NCI-H1092 (cell line): ENCODE data around the gene ILKAP.
A peak's percentile ranks its signal among the peaks of the same experiment; 100 is the strongest.

Experiments used
- DNase-seq: peaks from one replicate; lab custom pipeline; 2025; lab: John Stamatoyannopoulos, UW

Gene ILKAP, protein sequence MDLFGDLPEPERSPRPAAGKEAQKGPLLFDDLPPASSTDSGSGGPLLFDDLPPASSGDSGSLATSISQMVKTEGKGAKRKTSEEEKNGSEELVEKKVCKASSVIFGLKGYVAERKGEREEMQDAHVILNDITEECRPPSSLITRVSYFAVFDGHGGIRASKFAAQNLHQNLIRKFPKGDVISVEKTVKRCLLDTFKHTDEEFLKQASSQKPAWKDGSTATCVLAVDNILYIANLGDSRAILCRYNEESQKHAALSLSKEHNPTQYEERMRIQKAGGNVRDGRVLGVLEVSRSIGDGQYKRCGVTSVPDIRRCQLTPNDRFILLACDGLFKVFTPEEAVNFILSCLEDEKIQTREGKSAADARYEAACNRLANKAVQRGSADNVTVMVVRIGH

DNA sequence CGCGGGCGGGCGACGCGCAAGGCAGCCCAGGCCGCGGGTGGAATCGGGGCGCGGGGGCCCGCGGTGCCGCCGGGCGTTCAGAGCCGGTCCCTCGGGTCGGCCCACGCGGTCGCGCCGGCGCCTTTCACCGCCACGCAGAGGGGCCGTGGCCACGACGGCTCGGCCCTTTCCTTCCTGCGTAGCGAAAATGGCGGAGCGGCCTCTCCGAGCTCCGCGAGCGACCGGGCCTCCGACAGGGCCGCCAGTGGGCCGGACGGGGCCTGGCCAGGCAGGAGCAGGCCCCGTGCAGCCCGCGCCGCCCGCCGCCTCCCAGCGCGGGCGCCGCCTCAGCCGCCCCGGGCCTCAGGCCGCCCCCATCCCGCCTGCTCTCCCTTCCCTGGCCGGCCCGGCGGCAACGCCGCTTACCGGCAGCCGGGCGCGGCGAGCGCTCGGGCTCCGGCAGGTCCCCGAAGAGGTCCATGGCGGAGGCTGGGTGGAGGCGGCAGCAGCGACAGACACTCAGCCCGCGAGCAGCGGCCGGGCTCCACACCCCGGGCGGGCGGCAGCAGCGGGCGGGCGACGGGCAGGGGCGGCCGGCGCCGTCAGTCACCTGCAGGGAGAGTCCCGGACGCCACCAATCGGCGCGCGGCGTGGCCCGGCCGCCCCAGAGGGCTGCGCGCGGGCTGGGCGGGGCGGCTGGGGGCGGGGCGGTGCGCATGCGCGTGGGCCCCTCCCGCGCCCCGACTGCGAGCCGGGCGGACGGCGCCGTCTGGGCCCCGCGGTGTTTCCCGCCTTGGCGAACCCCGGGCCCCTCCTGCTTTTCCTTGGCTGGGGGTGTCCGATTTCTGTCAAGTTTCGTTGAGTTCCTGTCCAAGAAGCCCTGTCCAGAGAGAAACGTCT, at the start of gene ILKAP:
TSS of gene ILKAP (minus strand) at position 602 of the 879 bp plus-strand sequence. CDS start at position 460, 142 bp downstream.
- DNase-seq, result peak; percentile 72

DNA sequence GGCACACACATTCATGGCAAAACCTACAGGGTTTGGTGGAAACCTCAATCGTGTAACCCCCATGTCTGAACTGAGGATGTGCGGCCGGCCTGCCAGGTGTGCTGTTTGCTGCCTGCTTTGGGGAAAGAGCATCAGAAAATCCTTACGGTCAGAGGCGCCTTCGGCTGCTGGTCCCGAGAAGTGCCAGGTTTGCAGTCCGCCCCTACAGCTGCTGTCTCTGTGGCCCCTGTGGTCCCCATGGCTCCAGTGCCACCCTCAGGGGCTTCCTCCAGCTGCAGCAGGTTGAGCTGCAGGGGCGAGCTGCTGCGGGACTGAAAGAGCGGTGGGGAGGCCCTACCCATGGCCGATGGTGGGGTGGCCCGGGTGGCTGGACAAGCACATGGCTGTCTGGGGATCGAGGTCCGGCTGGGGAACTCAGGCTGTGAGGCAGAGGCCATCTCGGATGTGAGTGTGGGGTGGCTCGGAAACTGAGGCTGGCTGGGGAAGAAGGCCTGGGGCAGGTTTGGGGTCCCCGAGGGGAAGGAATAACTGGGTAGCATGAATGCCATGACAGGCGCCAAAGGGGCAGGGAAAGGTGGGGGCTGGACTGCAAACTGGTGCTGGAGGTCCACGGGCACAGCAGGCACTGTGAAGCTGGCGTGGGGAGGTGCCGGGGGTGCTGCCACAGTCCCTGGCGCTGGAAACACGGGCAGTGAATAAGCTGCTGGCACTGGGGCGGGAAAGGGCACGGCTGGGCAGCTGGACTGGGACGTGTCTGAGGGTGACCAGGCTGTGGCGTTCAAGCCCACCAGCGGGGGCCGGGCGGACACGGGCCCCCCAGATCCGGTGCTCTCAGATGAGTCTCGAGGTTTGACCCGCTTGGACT, 49.5 kb upstream of the ILKAP start:
- DNase-seq, result no peak

DNA sequence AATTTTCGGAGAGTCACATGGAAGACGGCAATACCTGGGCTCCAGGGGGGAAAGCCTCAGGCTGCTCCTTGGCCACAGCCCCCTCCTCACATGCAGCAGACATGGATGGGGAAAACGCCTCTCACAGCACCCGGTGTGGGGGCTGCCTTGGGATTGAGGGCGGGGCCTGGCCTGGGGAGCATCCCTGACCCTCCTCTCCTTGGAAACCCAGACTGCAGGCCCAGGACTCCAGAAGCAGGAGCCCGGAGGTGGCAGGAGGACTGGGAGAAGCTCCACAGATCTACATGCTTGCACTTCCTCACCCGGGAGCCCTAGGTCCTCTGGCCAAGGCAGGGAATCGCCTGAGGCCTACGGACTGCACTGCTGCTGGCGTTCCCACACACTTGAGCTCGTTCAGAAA, 48.5 kb upstream of the ILKAP start:
- DNase-seq, result no peak

DNA sequence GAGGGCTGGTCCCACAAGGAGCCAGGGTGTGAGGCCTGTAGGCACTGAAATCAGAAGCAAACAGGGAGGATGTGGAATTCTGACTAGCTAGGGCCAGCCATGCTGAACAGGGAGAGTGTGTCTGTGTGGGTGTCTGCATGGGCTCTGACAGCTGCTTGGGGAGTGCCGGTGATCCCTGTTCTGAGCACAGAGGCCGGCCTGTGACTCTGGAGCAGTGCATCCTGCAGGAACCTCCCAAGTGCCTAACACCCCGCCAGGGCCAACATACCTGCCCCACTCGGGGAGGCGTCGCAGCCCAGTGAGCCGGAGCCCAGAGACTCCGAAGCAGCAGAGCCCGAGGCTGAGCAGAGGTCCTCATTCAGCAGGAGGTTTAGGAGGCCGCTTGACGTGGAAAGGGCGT, 47.8 kb upstream of the ILKAP start:
- no peak for DNase-seq

DNA sequence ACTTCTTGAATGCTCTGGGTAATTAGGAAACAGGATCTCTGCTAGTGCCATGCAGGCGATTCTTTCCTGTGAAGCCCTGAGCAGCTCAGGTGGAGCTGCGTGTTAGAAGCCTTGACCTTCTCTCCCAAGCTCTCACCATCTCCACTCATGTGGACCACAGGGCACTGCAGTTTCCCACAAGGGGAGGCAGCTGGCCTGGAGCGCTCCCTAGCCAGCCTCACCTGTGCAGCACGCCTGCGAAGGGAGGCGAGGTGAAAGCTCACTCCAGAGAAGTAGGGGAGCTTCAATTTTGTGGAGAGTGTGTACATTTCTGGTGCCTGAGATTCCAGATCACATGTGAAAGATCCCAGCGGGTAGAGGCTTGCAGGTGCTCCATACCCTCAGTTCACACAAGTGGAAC, 47.4 kb upstream of the ILKAP start:
- no peak for DNase-seq

DNA sequence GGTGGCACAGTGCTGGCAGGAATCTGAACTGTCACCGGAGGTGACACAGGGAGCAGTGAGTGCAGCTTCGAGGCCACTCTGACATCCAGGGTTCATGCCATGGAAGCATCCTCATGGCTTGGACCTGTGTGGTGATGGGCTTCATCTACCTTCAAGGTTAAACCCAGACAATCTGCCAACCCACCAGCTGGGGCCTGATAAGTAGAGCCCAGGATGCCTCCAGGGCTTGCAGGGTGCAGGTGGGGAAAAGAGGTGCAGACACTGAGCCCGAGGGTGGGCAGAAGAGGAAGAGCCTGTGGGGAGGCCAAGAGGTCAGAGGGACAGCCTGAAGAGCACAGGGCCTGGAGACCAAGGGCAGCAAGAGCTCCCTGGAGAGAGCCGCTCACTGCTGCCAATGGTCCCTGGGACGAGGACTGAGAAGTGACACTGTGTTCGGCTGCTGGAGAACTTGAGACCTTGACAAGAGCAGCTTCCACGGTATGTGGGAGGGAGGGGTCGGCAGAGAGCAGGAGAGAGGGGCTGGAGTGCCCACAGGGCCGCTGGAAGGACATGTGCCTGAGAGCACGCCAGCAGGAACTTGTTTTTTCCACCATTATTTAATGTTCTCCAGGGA, 44.5 kb upstream of the ILKAP start:
- no peak for DNase-seq

DNA sequence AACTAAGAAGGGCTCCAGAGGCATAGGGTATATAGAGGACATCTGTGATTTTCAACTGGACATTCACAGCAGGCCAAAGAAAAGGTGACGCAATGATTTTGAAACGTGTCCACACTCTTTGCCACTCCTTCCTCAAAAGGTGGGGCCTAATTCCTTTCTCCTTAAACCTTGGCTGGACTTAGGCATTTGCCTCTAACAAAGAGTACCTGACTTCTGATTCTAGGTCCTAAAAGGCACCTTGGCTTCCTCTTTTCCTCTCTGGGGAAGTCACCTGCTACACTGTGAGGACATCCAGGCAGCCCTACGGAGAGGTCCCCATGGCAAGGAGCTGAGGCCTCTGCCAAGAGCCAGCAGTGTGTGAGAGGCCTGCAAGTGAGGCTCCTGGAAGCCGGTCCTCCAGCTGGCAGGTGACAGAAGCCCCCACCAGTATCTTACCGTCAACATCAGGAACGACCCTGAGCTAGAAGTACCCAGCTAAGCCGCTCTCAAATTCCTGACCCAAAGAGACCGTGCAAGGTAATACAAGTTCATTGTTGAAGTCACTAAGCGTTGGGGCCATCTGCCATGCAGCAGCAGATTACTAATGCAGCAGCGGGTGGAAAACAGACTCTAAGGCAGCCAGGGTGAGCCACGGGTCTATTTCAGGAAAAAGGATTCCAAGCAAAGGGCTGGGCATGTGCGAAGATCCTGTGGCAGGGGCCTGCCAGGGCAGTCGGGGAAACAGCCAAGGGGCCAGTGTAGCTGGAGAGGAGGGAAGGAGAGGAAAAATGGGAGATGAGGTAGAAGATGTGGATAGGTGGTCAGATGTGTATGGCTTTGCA, 43.7 kb upstream of the ILKAP start:
- DNase-seq, result no peak

DNA sequence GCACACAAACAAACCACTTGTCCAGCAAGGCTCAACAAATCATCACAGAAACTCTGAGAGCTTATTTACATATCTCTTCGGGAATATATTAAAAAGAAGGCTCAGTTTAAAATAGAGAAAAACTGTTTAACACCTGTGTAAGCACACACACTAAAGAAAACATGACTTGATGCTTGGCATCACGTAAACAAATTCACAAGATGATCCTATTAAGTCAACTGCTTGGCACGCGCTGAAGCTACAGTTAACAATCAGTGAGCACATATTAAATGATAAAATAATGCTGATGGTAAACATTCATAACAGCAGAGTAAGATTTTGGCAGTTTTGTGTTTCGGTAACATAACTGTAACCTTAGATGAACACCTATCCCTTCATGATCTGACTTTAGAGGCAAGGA, 40.7 kb upstream of the ILKAP start:
- no peak for DNase-seq

DNA sequence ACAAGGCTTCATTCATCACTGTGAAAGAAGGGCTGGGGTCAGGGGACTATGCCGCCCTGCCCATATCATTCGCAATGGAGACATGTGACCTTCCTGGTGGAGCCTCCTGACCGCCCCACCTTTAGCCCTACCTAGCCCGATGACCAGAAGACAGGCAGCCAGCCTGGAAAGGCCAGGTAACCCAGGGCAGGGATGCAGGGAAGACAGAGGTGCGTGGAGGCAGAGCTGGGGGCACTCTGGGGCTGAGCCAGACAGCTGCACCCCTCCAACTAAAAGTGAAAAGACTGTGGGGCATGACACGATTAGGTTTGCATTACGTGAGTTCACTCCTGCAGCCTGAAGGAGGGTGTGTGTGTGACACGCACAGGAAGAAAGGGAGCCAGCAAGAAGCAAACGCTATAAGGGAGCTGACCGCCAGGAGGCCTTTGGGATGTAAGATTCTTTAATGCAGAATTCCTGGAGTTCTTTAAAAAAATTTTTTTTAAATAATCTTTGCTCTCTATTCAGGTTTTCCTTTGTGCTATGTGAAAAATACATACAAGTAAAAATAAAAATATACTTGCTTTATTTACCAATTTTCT, 40.1 kb upstream of the ILKAP start:
- no peak for DNase-seq

DNA sequence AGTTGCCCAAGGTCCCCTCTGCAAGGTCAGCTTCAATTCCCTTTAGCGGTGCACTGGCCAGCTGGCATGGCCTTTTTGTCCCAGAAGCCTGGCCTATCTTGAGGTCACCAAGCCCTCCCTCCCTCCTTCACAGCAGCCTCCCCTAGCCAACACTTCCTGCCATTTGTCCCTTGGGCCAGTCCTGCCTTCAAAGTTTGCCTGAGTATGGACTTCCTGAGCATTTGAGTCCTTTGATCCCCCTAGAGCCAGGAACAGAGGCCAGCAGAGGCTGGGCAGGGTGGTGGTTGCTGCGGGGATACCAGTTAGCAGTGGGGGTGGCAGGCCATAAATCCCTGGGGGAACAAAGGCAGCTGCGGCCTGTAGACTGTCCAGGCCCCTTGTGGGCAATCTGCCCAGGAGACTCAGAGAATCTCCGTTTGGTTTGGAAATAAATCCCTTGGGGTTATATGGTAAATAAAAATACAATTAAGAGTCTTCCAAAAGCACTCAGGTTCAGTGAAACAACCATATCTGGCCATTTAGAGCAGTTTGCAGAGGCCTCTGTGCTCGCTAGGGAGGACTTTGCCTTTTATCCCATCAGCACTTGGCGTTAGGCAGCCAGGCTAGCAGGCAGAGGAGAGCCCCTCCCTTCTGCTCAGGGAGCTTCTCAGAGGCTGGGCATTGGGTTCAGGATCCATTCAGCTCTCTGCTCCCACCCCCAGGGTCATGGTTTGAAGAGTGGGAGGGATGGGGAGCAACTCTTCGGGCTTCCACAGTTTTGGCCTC, 39.4 kb upstream of the ILKAP start:
- DNase-seq, result peak; percentile 85

DNA sequence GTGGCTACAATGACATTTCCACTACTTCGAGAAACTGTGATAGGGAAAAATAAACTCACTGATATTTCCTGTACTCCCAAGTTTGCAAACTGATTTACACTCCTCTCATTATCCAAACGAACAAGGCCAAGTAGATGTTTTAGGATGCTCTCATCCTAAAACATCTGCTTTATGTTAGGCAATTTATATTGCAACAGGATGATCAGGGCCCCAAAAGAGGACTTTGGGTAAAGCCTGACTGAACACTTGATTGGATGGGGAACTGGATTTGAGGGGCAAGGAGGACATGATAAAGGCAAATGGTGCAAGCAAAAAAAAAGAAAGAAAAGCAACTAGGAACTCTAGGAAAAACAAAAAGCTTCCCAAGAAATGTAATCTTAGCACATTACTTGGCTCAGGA, 38.5 kb upstream of the ILKAP start:
- DNase-seq, result no peak

DNA sequence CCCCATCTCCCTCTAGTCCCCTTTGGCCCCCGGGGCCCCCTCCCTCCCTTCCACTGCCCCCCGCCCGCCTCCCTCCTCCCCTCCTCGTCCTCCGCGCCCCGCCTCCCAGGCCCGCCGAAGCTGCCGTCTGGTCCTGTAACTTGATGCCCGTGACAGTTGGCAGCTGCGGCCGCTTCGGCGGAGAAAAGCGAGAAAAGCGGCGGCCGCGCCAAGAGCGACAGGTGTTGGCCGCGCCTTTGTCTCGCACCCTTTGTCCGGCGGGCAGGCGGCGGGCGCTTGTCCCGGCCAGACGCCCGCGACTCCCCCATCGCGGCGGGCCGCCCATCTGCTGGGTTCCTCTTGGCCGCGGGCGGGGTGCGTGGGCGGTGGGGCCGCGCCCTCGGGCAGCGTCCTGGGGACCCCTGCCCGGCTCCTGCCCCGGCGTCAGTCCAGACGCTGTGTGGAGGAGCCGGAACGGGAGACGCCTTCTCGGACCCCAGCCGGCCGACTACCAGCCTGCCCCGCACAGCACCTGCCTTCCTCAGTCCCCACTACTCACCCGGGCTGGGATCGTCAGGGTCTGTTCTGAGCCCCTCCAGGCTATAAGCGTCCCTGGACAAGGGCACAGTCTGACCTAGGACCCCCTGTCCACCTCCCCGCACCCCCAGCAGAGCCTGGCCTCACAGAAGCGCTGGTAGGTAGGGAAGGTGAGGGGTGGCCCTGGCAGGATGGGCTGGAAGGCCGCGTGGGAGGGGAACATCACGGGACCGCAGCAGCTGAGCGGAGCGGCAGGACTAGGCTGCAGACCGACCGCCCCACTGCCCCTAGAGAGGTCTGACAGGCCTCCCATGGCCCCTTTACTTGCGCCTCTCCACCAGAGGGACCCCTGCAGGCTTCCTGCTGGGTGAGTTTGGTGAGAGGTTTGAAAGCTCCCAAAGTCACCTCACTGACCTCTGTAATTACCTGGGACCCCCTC, 37.5 kb upstream of the ILKAP start:
- peak; percentile 86 for DNase-seq

DNA sequence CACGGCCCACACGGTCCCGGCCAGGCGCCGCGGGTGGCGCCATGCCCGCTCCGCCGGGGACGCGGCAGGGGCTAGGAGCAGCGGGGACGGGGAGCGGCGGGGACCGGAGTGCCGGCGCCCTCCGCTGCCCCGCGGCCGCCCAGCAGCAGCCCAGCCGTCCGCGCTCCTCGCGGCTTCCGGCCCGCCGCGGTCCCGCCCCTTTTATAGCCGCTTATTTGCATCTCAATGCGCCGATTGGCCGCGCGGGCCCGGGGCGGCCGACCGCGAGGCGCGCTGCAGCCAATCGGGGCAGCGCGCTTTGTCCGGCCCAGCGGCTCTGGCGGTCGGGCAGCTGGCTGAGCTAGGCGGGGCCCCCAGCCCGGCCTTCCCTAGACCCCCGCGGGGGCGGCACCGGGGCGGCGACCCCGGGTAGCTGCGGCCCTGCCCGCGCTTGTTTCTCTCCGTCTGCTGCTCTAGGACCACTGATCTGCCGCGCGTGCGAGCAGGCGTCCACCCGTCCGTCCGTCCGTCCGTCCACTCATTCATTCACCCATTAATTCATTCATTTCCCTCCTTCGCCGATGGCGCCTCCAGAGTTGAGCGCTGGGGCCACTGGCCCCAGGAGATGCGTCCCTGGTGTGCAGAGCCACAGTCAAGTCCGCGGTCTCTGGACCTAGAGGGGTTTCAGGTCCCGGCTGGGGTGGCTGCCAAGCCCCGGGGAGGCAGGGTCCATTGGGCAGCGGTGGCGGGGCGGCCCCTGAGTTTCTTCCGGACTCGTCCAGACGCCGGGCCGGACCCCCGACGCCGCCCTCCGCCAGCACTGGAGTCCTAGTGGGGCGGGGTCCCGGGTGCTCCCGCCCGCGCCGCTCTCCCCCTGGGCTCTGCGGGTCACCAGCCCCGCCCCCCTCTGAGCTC, 36.6 kb upstream of the ILKAP start, which contains the start of gene HES6:
TSS of gene HES6 (minus strand) at position 176 of the 894 bp plus-strand sequence. CDS start at position 43, 133 bp downstream.
- peak; percentile 85 for DNase-seq

DNA sequence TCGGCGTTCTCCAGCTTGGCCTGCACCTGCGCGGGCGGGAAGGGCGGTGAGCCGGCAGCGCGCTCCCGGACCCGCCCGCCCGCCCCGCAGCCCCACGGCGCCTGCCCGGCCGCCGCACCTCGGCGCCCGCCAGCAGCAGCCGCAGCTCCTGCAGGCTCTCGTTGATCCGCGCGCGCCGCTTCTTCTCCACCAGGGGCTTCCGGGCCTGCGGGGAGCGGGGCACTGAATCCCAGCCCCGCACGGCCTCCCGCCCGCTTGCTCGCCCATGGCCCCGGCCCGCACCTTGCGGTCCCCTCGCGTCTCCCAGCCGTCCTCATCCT, 36.0 kb upstream of the ILKAP start:
- DNase-seq, result no peak

DNA sequence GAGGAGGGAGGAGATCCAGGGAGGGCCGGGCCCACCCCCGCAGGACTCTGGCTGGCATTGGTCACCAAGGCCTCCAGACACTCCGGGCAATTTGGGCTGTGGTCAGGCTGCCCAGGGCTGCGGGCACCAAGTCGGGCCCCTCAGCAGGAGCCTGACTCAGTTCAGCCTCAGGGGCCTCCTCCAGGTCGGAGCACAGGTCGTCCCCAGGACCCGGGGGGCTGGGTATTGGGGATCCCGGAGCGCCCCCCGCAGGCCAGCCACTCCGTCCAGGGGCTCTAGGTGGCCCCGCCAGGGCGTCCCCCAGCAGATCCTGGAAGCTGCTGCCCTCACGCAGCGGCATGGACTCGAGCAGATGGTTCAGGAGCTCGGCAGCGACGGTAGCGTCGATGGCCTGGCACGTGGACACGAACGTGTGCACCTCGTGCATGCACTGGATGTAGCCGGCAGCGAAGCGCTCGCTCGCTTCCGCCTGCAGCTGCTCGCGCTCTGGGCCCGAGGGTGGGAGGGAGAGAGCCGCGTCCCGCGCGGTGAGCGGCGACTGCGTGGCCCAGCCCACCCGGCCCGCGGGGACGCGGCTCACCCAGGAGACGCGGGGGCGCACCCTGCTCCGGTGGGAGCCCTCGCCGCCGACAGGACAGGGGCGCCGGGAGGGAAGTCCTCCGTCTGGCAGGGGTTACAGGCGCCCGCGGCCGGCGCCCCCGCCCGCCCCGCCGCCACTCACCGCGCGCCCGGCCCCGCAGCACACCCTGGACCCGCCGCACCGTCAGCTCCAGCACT, 35.5 kb upstream of the ILKAP start:
- peak; percentile 27 for DNase-seq

DNA sequence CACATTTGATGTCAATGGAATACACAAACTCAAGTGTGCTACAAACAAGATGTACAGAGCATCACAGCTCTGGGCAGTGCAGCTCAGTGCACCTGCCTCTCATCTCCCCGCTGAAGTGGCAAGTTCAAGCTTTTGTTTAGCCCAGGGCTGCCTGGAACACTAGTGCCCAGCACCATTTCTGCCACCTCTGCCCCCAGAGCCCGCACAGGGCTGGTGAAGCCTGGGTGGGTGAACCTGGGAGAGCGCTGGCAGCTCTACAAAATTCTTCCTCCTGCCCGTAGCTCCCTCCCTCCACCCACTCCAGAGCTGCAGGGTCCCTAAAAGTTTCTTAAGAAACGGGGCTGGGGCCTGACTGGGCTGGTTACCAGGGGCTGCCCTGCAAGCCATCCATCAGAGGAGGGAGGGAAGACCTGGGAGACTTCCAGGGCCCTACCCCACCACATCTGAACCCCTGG, 34.8 kb upstream of the ILKAP start:
- no peak for DNase-seq
